HCT116 (cell line): ENCODE results near the gene ERFE. TPM values are rescaled to one million over a fixed set of nuclear protein-coding genes. Genes with fewer than 3 reads are reported as not detected.

Experiments used
- ATAC-seq: fragments of 200-7000 bp; cut with Tn5 transposase; 2 replicates; pipeline ENCODE4 v1.9.1; 2020; ENCODE audit warnings: mild to moderate bottlenecking, moderate library complexity
- BruUV-seq: library from RNA; stranded (reverse); fragments of 400-500 nt; replicated peaks from 2 replicates; lab custom pipeline; 2021; lab: Mats Ljungman, UMichigan
- CTCF ChIA-PET: fragments of 300-600 bp; sonication (Branson Sonifier 250); formaldehyde crosslinking; loops from one replicate; lab custom pipeline; 2021; ENCODE audit warnings: antibody characterized with exemption; lab: Charles Lee
- POLR2A ChIA-PET: fragments of 300-600, 350-600 bp; sonication (Branson Sonifier 250); formaldehyde crosslinking; loops from one replicate; lab custom pipeline; 2021; ENCODE audit warnings: antibody characterized with exemption; lab: Charles Lee
- RAD21 ChIA-PET, 2 experiments: fragments of 300-600 bp; sonication (Branson Sonifier 250); formaldehyde crosslinking; loops; one replicate each; lab custom pipeline; 2023; ENCODE audit warnings: low total read pairs in 2 of 2; ENCODE audit not compliant: uncharacterized antibody in 2 of 2, unreplicated experiment in 2 of 2, low non-redundant PET in 1 of 2; lab: Charles Lee
- DNase-seq: peaks from one replicate; pipeline ENCODE4 v3.0.0-alpha.2; 2010; ENCODE audit warnings: low read depth, low spot score
- H2AFZ ChIP-seq: fragments of 200-600 bp; shearing (Covaris generic), sonication (generic); 2 replicates; pipeline ENCODE4 v1.6.1; 2017; ENCODE audit warnings: low read depth, mixed run types, mixed read lengths, antibody characterized with exemption, low read length; ENCODE audit not compliant: poor library complexity, severe bottlenecking
- H3K27ac ChIP-seq: 2 replicates; pipeline ENCODE4 v1.5.1; 2012; ENCODE audit warnings: low read depth, low read length
- H3K27me3 ChIP-seq: fragments of 200-600 bp; sonication (generic); 2 replicates; pipeline ENCODE4 v1.6.1; 2016; ENCODE audit warnings: mixed run types, low read length, mixed read lengths; ENCODE audit not compliant: insufficient read depth
- H3K36me3 ChIP-seq, 2 experiments: fragments of 200-500 bp in 1 of 2; fragments of 200-600 bp in 1 of 2; sonication (Bioruptor generic) in 1 of 2; sonication (generic) in 1 of 2; 2 replicates each; pipeline versions ENCODE4 v1.5.1 to v1.6.1; 2014 to 2016; ENCODE audit warnings: low read length in 2 of 2, inconsistent platforms in 1 of 2, mixed read lengths in 1 of 2, mixed run types in 1 of 2; ENCODE audit not compliant: insufficient read depth in 2 of 2, control insufficient read depth in 1 of 2
- H3K4me1 ChIP-seq, 2 experiments: fragments of 200-600 bp in 1 of 2; sonication (generic) in 1 of 2; 2 replicates each; pipeline versions ENCODE4 v1.5.1 to v1.6.1; 2012 to 2017; ENCODE audit warnings: low read length in 2 of 2, inconsistent platforms in 1 of 2, mild to moderate bottlenecking in 1 of 2, mixed read lengths in 1 of 2, mixed run types in 1 of 2, moderate library complexity in 1 of 2; ENCODE audit not compliant: insufficient read depth in 2 of 2, control insufficient read depth in 1 of 2
- H3K4me2 ChIP-seq: fragments of 200-600 bp; sonication (generic); 2 replicates; pipeline ENCODE4 v1.6.1; 2017; ENCODE audit warnings: mixed run types, low read length, mixed read lengths
- H3K4me3 ChIP-seq, 2 experiments: fragments of 200-600 bp in 1 of 2; sonication (generic) in 1 of 2; replicated peaks in 1 of 2; 2 replicates each; pipeline ENCODE4 v1.5.1; 2011 to 2016; ENCODE audit warnings: low read length in 2 of 2, control low read depth in 1 of 2, low read depth in 1 of 2, mild to moderate bottlenecking in 1 of 2, mixed read lengths in 1 of 2, mixed run types in 1 of 2
- H3K79me2 ChIP-seq: fragments of 200-600 bp; sonication (generic); 2 replicates; pipeline ENCODE4 v1.6.1; 2017; ENCODE audit warnings: mild to moderate bottlenecking, mixed run types, low read length, moderate library complexity, mixed read lengths; ENCODE audit not compliant: insufficient read depth
- H3K9ac ChIP-seq: fragments of 200-600 bp; sonication (generic); 2 replicates; pipeline ENCODE4 v1.6.1; 2016; ENCODE audit warnings: low read length, mixed read lengths
- H3K9me2 ChIP-seq: fragments of 200-600 bp; sonication (generic), shearing (Covaris generic); 2 replicates; pipeline ENCODE4 v1.6.1; 2017; ENCODE audit warnings: mixed run types, mild to moderate bottlenecking, moderate library complexity; ENCODE audit not compliant: insufficient read depth
- H3K9me3 ChIP-seq, 2 experiments: fragments of 200-500 bp in 1 of 2; fragments of 200-600 bp in 1 of 2; sonication (Bioruptor generic) in 1 of 2; sonication (generic) in 1 of 2; 2 replicates each; pipeline ENCODE4 v1.6.1; 2014 to 2017; ENCODE audit warnings: low read length in 2 of 2, mixed read lengths in 2 of 2, inconsistent platforms in 1 of 2, low read depth in 1 of 2, mild to moderate bottlenecking in 1 of 2, mixed run types in 1 of 2, moderate library complexity in 1 of 2; ENCODE audit not compliant: control insufficient read depth in 1 of 2, insufficient read depth in 1 of 2
- H4K20me1 ChIP-seq: fragments of 200-600 bp; sonication (generic), shearing (Covaris generic); 2 replicates; pipeline ENCODE4 v1.6.1; 2017; ENCODE audit warnings: mixed run types, mild to moderate bottlenecking, moderate library complexity; ENCODE audit not compliant: insufficient read depth
- ATF3 ChIP-seq: IDR thresholded peaks from 2 replicates; pipeline ENCODE4 v1.6.1; 2012
- CBX3 ChIP-seq: IDR thresholded peaks from 2 replicates; pipeline ENCODE4 v1.6.1; 2012; ENCODE audit warnings: low read depth
- CEBPB ChIP-seq: IDR thresholded peaks from 2 replicates; pipeline ENCODE4 v1.6.1; 2012; ENCODE audit warnings: low read depth
- EGR1 ChIP-seq: IDR thresholded peaks from 2 replicates; pipeline ENCODE4 v1.6.1; 2012; ENCODE audit warnings: low read depth
- ELF1 ChIP-seq: IDR thresholded peaks from 2 replicates; pipeline ENCODE4 v1.6.1; 2012; ENCODE audit warnings: low read depth, borderline replicate concordance
- EZH2phosphoT487 ChIP-seq: fragments of 200-600 bp; IDR thresholded peaks from 2 replicates; pipeline ENCODE4 v1.6.1; 2018; ENCODE audit warnings: antibody characterized with exemption, borderline replicate concordance
- FOSL1 ChIP-seq: IDR thresholded peaks from 2 replicates; pipeline ENCODE4 v1.6.1; 2012; ENCODE audit warnings: low read depth
- JUND ChIP-seq: IDR thresholded peaks from 2 replicates; pipeline ENCODE4 v1.6.1; 2012
- MAX ChIP-seq: IDR thresholded peaks from 2 replicates; pipeline ENCODE4 v1.6.1; 2012
- POLR2A ChIP-seq: IDR thresholded peaks from 2 replicates; pipeline ENCODE4 v1.7.0; 2011; ENCODE audit warnings: borderline replicate concordance; ENCODE audit not compliant: insufficient read depth, insufficient read length; ENCODE audit errors: extremely low read depth
- POLR2AphosphoS5 ChIP-seq: IDR thresholded peaks from 2 replicates; pipeline ENCODE4 v1.6.1; 2011; ENCODE audit warnings: mild to moderate bottlenecking, low read depth, low read length, moderate library complexity
- RAD21 ChIP-seq: IDR thresholded peaks from 2 replicates; pipeline ENCODE4 v1.6.1; 2012; ENCODE audit warnings: low read depth, mild to moderate bottlenecking
- SP1 ChIP-seq: IDR thresholded peaks from 2 replicates; pipeline ENCODE4 v1.6.1; 2012; ENCODE audit warnings: low read depth
- SRF ChIP-seq: IDR thresholded peaks from 2 replicates; pipeline ENCODE4 v1.6.1; 2012; ENCODE audit warnings: low read depth
- YY1 ChIP-seq: IDR thresholded peaks from 2 replicates; pipeline ENCODE4 v1.6.1; 2011; ENCODE audit warnings: low read length, low read depth, moderate library complexity, mild to moderate bottlenecking; ENCODE audit not compliant: insufficient replicate concordance; ENCODE audit errors: extremely low read depth
- ZBTB33 ChIP-seq: IDR thresholded peaks from 2 replicates; pipeline ENCODE4 v1.6.1; 2011; ENCODE audit warnings: mild to moderate bottlenecking, low read length, moderate library complexity; ENCODE audit not compliant: insufficient replicate concordance; ENCODE audit errors: extremely low read depth
- ZFX ChIP-seq: fragments of 450-650 bp; IDR thresholded peaks from 2 replicates; pipeline ENCODE4 v1.6.1; 2017
- intact Hi-C: fragments of 100-400 bp; cut with micrococcal nuclease; formaldehyde crosslinking; loops from 2 replicates; pipeline ENCODE4 v1.10.0; 2022
- total RNA-seq: library from RNA; stranded (reverse); gene quantifications from one replicate; pipeline ENCODE4 v1.2.1, GENCODE V29; 2021; ENCODE audit not compliant: unreplicated experiment

The ERFE gene
- total RNA-seq, 1 experiment from 2014 or later = 17.3 TPM

GRCh38 chr2:238158509-238159070 lies at the start of gene ERFE (continued):
- TF ChIP-seq YY1 (peak; percentile 35), CBX3 (no peak), ATF3 (no peak), SRF (no peak)

GRCh38 chr2:238113611-238114010 lies 45.2 kb upstream of the ERFE start:
- no peaks in the 10 kb centered on the region for H3K27me3 ChIP-seq
- intact Hi-C loops = no loop called here
- H3K9me3 ChIP-seq = no peaks in the 10 kb centered on the region
- no TSS peak for BruUV-seq
- DNase-seq (no peak), ATAC-seq (no peak)
- H3K36me3 ChIP-seq = no peaks in the 10 kb centered on the region
- RAD21 ChIA-PET = no interaction called here
- H3K4me1 ChIP-seq = peaks cover 0 to 3% of the 10 kb centered on the region in 2 experiments; a peak in 1 of 4 replicates
- TF ChIP-seq SP1 (no peak), POLR2AphosphoS5 (no peak), ATF3 (no peak), JUND (no peak)
- H3K4me2 ChIP-seq = no peak overlapping the region
- CTCF ChIA-PET = no interaction called here
- no peaks in the 10 kb centered on the region for H3K9me2 ChIP-seq
- no peak overlapping the region for H2AFZ ChIP-seq
- POLR2A ChIA-PET = no interaction called here
- no peaks in the 10 kb centered on the region for H4K20me1 ChIP-seq
- H3K79me2 ChIP-seq = no peaks in the 10 kb centered on the region
- H3K9ac ChIP-seq = no peak overlapping the region
- H3K27ac ChIP-seq = no peak overlapping the region
- H3K4me3 ChIP-seq = no peak overlapping the region

GRCh38 chr2:238114331-238114841 lies 44.4 kb upstream of the ERFE start:
- ATAC-seq = no peak
- DNase-seq = no peak
- no peak overlapping the region for H3K27ac ChIP-seq
- H3K9me3 ChIP-seq = no peaks in the 10 kb centered on the region
- no peaks in the 10 kb centered on the region for H4K20me1 ChIP-seq
- H3K79me2 ChIP-seq = no peaks in the 10 kb centered on the region
- H3K4me2 ChIP-seq = no peak overlapping the region
- H2AFZ ChIP-seq = no peak overlapping the region
- no TSS peak for BruUV-seq
- H3K36me3 ChIP-seq = no peaks in the 10 kb centered on the region
- RAD21 ChIA-PET = no interaction called here
- peaks cover 0 to 3% of the 10 kb centered on the region in 2 experiments; a peak in 1 of 4 replicates for H3K4me1 ChIP-seq
- no peaks in the 10 kb centered on the region for H3K9me2 ChIP-seq
- H3K4me3 ChIP-seq = no peak overlapping the region
- CTCF ChIA-PET = no interaction called here
- POLR2A ChIA-PET = no interaction called here
- intact Hi-C loops = no loop called here
- H3K9ac ChIP-seq = no peak overlapping the region
- no peaks in the 10 kb centered on the region; the same call in 1 of the 2 replicates for H3K27me3 ChIP-seq
- TF ChIP-seq EGR1 = no peak
- no peak for TF ChIP-seq MAX
- TF ChIP-seq CEBPB = no peak
- no peak for TF ChIP-seq JUND
- no peak for TF ChIP-seq RAD21
- no peak for TF ChIP-seq SRF
- no peak for TF ChIP-seq ZFX
- no peak for TF ChIP-seq POLR2AphosphoS5
- TF ChIP-seq ZBTB33 = no peak
- no peak for TF ChIP-seq EZH2phosphoT487
- TF ChIP-seq ELF1 = no peak
- no peak for TF ChIP-seq FOSL1
- TF ChIP-seq ATF3 = no peak
- TF ChIP-seq POLR2A = no peak
